Neural progenitor cell (in vitro differentiated cells): ENCODE measurements around the gene STK32B. TPM values are rescaled to one million over a fixed set of nuclear protein-coding genes. Genes with fewer than 3 reads are reported as not detected.

ENCODE experiments used
- DNase-seq: peaks from one replicate; pipeline ENCODE4 v3.0.0-alpha.2; 2016; ENCODE audit warnings: low spot score
- H2AFZ ChIP-seq: fragments of 200-600 bp; sonication (generic); replicated peaks from 2 replicates; pipeline ENCODE4 v1.6.1; 2016; ENCODE audit warnings: antibody characterized with exemption
- H3F3A ChIP-seq: fragments of 200-600 bp; sonication (generic); 2 replicates; pipeline ENCODE4 v1.6.1; 2016; ENCODE audit warnings: antibody characterized with exemption, low read depth
- H3K27ac ChIP-seq: fragments of 200-600 bp; sonication (generic); 2 replicates; pipeline ENCODE4 v1.5.1; 2016; ENCODE audit warnings: mild to moderate bottlenecking
- H3K27me3 ChIP-seq: fragments of 200-600 bp; sonication (generic); 2 replicates; pipeline ENCODE4 v1.6.1; 2016; ENCODE audit warnings: mild to moderate bottlenecking, moderate library complexity
- H3K36me3 ChIP-seq: fragments of 200-600 bp; sonication (generic); 2 replicates; pipeline ENCODE4 v1.5.1; 2016
- H3K4me1 ChIP-seq: fragments of 200-600 bp; sonication (generic); 2 replicates; pipeline ENCODE4 v1.6.1; 2016; ENCODE audit warnings: mixed run types
- H3K4me2 ChIP-seq: fragments of 200-600 bp; sonication (generic); 2 replicates; pipeline ENCODE4 v1.6.1; 2016
- H3K4me3 ChIP-seq: fragments of 200-600 bp; sonication (generic); 2 replicates; pipeline ENCODE4 v1.5.1; 2016
- H3K79me2 ChIP-seq: fragments of 200-600 bp; sonication (generic); 2 replicates; pipeline ENCODE4 v1.6.1; 2016; ENCODE audit warnings: low read depth
- H3K9ac ChIP-seq: fragments of 200-600 bp; sonication (generic); 2 replicates; pipeline ENCODE4 v1.6.1; 2016
- H3K9me3 ChIP-seq: fragments of 200-600 bp; sonication (generic); 2 replicates; pipeline ENCODE4 v1.5.1; 2016; ENCODE audit warnings: low read depth
- H4K20me1 ChIP-seq: fragments of 200-600 bp; sonication (generic); 2 replicates; pipeline ENCODE4 v1.6.1; 2016; ENCODE audit warnings: low read depth
- H3K27ac Mint-ChIP-seq: 3 replicates; pipeline ENCODE4 v1.8.0; 2021; ENCODE audit warnings: mixed read lengths
- H3K27me3 Mint-ChIP-seq: 2 replicates; pipeline ENCODE4 v1.8.0; 2022; ENCODE audit warnings: low read depth, mild to moderate bottlenecking, inconsistent platforms, moderate library complexity, mixed read lengths; ENCODE audit not compliant: insufficient read depth
- H3K36me3 Mint-ChIP-seq: 3 replicates; pipeline ENCODE4 v1.8.0; 2021; ENCODE audit warnings: mixed read lengths
- H3K4me1 Mint-ChIP-seq: 3 replicates; pipeline ENCODE4 v1.8.0; 2021; ENCODE audit warnings: mixed read lengths
- H3K4me3 Mint-ChIP-seq: 3 replicates; pipeline ENCODE4 v1.8.0; 2021; ENCODE audit warnings: mild to moderate bottlenecking, moderate library complexity, mixed read lengths
- H3K9me3 Mint-ChIP-seq: 3 replicates; pipeline ENCODE4 v1.8.0; 2020; ENCODE audit warnings: mixed read lengths
- EZH2 ChIP-seq: fragments of 200-600 bp; sonication (generic); IDR thresholded peaks from 2 replicates; pipeline ENCODE4 v1.6.1; 2017; ENCODE audit warnings: antibody characterized with exemption, mild to moderate bottlenecking, moderate library complexity
- EZH2phosphoT487 ChIP-seq: fragments of 200-600 bp; sonication (generic); IDR thresholded peaks from 2 replicates; pipeline ENCODE4 v1.6.1; 2017; ENCODE audit warnings: antibody characterized with exemption
- total RNA-seq: library from RNA; depleted of rRNA; stranded (reverse); fragments of >200 nt; gene quantifications from 2 replicates; pipeline ENCODE4 v1.2.3, GENCODE V29; 2015; ENCODE audit warnings: low replicate concordance
- TF ChIP-seq, protein P1 (sequence below): fragments of 200-600 bp; sonication (generic); IDR thresholded peaks from 2 replicates; pipeline ENCODE4 v1.5.1; 2017; ENCODE audit warnings: antibody characterized with exemption, mild to moderate bottlenecking

The STK32B gene
- total RNA-seq, 1 donor from 2014 or later, result 2.5 TPM

- Mint-ChIP-seq H3K9me3 (no peaks in the 10 kb centered on the region), H3K27ac (no peak overlapping the region), H3K36me3 (no peaks in the 10 kb centered on the region), H3K4me1 (no peaks in the 10 kb centered on the region), H3K27me3 (peaks cover 7% of the 10 kb centered on the region), H3K4me3 (no peak overlapping the region)
- no peak overlapping the region for H3K4me2 ChIP-seq
- no peak for DNase-seq
- H3F3A ChIP-seq, result no peaks in the 10 kb centered on the region
- H3K79me2 ChIP-seq, result no peaks in the 10 kb centered on the region
- no peak overlapping the region for H3K27ac ChIP-seq
- H2AFZ ChIP-seq, result no peak overlapping the region
- no peaks in the 10 kb centered on the region for H3K9me3 ChIP-seq
- H4K20me1 ChIP-seq, result no peaks in the 10 kb centered on the region
- TF ChIP-seq, protein P1, sequence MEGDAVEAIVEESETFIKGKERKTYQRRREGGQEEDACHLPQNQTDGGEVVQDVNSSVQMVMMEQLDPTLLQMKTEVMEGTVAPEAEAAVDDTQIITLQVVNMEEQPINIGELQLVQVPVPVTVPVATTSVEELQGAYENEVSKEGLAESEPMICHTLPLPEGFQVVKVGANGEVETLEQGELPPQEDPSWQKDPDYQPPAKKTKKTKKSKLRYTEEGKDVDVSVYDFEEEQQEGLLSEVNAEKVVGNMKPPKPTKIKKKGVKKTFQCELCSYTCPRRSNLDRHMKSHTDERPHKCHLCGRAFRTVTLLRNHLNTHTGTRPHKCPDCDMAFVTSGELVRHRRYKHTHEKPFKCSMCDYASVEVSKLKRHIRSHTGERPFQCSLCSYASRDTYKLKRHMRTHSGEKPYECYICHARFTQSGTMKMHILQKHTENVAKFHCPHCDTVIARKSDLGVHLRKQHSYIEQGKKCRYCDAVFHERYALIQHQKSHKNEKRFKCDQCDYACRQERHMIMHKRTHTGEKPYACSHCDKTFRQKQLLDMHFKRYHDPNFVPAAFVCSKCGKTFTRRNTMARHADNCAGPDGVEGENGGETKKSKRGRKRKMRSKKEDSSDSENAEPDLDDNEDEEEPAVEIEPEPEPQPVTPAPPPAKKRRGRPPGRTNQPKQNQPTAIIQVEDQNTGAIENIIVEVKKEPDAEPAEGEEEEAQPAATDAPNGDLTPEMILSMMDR, result no peak
- no peaks in the 10 kb centered on the region for H3K27me3 ChIP-seq
- no peaks in the 10 kb centered on the region for H3K36me3 ChIP-seq
- no peak overlapping the region for H3K9ac ChIP-seq
- no peak overlapping the region for H3K4me3 ChIP-seq
- H3K4me1 ChIP-seq, result no peaks in the 10 kb centered on the region
Measured at GRCh38 chr4:5266991-5267390, 215.7 kb downstream of the STK32B start.

DNA sequence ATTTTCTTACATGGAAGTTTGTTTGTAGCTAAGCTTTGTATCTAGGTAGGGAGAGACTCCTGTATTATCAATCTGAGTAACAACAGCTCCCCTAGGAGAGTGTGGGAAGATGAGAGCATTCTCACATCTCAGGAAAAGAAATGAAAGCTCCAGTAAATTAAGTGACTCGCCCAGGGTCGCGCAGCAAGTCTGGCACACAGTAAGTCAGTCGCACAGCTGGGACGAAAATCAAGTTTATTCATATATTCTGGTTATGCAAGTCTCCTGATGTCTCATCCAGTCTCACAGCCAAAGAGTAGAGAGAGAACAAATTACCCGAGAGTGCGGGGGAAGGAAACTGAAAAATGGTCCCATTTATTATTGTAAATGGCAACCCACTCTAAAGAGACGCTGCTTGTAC, 216.1 kb downstream of the STK32B start:
- Histone ChIP-seq H3K79me2 (no peaks in the 10 kb centered on the region), H3K4me1 (no peaks in the 10 kb centered on the region), H3F3A (no peaks in the 10 kb centered on the region), H3K27ac (no peak overlapping the region), H3K4me3 (no peak overlapping the region), H3K36me3 (no peaks in the 10 kb centered on the region), H3K9me3 (no peaks in the 10 kb centered on the region), H3K27me3 (no peaks in the 10 kb centered on the region), H3K4me2 (no peak overlapping the region), H3K9ac (no peak overlapping the region), H4K20me1 (no peaks in the 10 kb centered on the region), H2AFZ (no peak overlapping the region)
- no peak overlapping the region for H3K27ac Mint-ChIP-seq
- H3K4me1 Mint-ChIP-seq, result no peaks in the 10 kb centered on the region
- no peak for TF ChIP-seq EZH2
- no peak for TF ChIP-seq EZH2phosphoT487
- DNase-seq, result no peak
- no peaks in the 10 kb centered on the region for H3K9me3 Mint-ChIP-seq
- no peak overlapping the region for H3K4me3 Mint-ChIP-seq
- H3K27me3 Mint-ChIP-seq, result peaks cover 7% of the 10 kb centered on the region
- H3K36me3 Mint-ChIP-seq, result no peaks in the 10 kb centered on the region

DNA sequence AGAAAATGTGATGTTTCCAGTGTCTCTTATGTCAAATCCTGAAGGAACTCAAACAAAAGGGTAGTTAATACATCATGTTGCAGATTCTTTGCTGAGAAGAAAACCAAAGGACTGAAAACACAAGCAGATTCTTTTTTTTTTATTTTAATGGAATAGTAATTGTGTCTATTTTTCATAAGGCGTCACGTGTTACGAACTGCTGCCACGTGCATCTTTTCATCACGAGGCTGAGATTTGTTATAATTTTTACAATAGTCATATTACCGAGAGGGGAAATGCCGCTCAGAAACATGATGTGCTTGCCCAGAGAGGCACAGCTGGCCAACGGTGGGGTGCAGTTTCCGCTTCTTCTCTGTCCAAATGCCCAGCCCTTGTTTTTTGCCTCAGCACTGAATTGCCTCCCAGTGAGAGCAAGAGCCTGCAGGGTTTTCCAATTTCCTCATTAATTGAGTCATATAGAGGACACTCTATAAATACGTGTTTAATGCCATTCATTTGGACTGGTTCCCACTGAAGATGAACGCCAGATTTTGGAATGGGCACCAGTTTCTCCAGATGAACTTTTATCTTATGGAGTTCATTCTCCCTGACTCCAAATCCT, 225.3 kb downstream of the STK32B start:
- H3K79me2 ChIP-seq, result no peaks in the 10 kb centered on the region
- no peaks in the 10 kb centered on the region for H3K36me3 ChIP-seq
- H3K4me2 ChIP-seq, result no peak overlapping the region
- peaks cover 3% of the 10 kb centered on the region for H3K4me1 Mint-ChIP-seq
- no peak overlapping the region for H3K4me3 ChIP-seq
- H3K9me3 ChIP-seq, result no peaks in the 10 kb centered on the region
- no peaks in the 10 kb centered on the region for H3F3A ChIP-seq
- H3K27me3 ChIP-seq, result no peaks in the 10 kb centered on the region
- H3K27ac Mint-ChIP-seq, result no peak overlapping the region
- no peak overlapping the region for H3K9ac ChIP-seq
- peaks cover 4% of the 10 kb centered on the region for H3K9me3 Mint-ChIP-seq
- no peak overlapping the region for H2AFZ ChIP-seq
- no peaks in the 10 kb centered on the region for H3K4me1 ChIP-seq
- no peaks in the 10 kb centered on the region for H3K36me3 Mint-ChIP-seq
- no peaks in the 10 kb centered on the region for H3K27me3 Mint-ChIP-seq
- no peak overlapping the region for H3K27ac ChIP-seq
- TF ChIP-seq EZH2phosphoT487 (no peak), EZH2 (no peak)
- TF ChIP-seq, protein P1, result no peak
- no peak for DNase-seq
- H3K4me3 Mint-ChIP-seq, result no peak overlapping the region
- H4K20me1 ChIP-seq, result no peaks in the 10 kb centered on the region

- TF ChIP-seq, protein P1, result no peak
- no peak for TF ChIP-seq EZH2phosphoT487
- TF ChIP-seq EZH2, result no peak
- no peak overlapping the region for H3K27ac ChIP-seq
Measured at GRCh38 chr4:5277079-5277478, 225.8 kb downstream of the STK32B start.

More at GRCh38 chr4:5277079-5277478, 225.8 kb downstream of the STK32B start:
- no peak overlapping the region for H3K4me3 Mint-ChIP-seq
- no peak overlapping the region for H3K9ac ChIP-seq
- no peaks in the 10 kb centered on the region for H3K36me3 Mint-ChIP-seq
- no peak overlapping the region for H3K27ac Mint-ChIP-seq
- H3K4me2 ChIP-seq, result no peak overlapping the region
- no peaks in the 10 kb centered on the region for H3K79me2 ChIP-seq
- H3K9me3 Mint-ChIP-seq, result peaks cover 4% of the 10 kb centered on the region
- peaks cover 3% of the 10 kb centered on the region for H3K4me1 Mint-ChIP-seq
- H3K27me3 ChIP-seq, result no peaks in the 10 kb centered on the region
- no peaks in the 10 kb centered on the region for H3K9me3 ChIP-seq
- no peaks in the 10 kb centered on the region for H3K27me3 Mint-ChIP-seq
- no peaks in the 10 kb centered on the region for H3F3A ChIP-seq
- H2AFZ ChIP-seq, result no peak overlapping the region
- H4K20me1 ChIP-seq, result no peaks in the 10 kb centered on the region
- DNase-seq, result no peak
- no peaks in the 10 kb centered on the region for H3K36me3 ChIP-seq
- no peak overlapping the region for H3K4me3 ChIP-seq
- no peaks in the 10 kb centered on the region for H3K4me1 ChIP-seq
